Spleen (tissue), 11 donors: ENCODE results near the gene HAGH. TPM values are rescaled to one million over a fixed set of nuclear protein-coding genes. Genes with fewer than 3 reads are reported as not detected.

Experiments used
- DNase-seq: peaks from one replicate; pipeline ENCODE4 v3.0.0-alpha.2; 2020
- H3K27ac ChIP-seq, 8 donors: fragments of 200-600 bp; sonication (generic) in 7 of 8; 1 replicate in 4 of 8; 2 replicates in 4 of 8; pipeline versions ENCODE4 v1.5.0 to v1.8.0; 2016 to 2021; ENCODE audit warnings: inconsistent platforms in 4 of 8, mild to moderate bottlenecking in 4 of 8, moderate library complexity in 1 of 8
- H3K27me3 ChIP-seq, 7 donors: fragments of 200-600 bp; sonication (generic) in 6 of 7; replicated peaks in 1 of 7; 1 replicate in 4 of 7; 2 replicates in 3 of 7; pipeline versions ENCODE4 v1.5.0 to v1.8.0; 2016 to 2021; ENCODE audit warnings: inconsistent platforms in 3 of 7, mild to moderate bottlenecking in 1 of 7
- H3K36me3 ChIP-seq, 6 donors: fragments of 200-600 bp; sonication (generic) in 5 of 6; 1 replicate in 4 of 6; 2 replicates in 2 of 6; pipeline versions ENCODE4 v1.5.0 to v1.8.0; 2016 to 2021; ENCODE audit warnings: inconsistent platforms in 2 of 6
- H3K4me1 ChIP-seq, 6 donors: fragments of 200-600 bp; sonication (generic) in 5 of 6; 1 replicate in 3 of 6; 2 replicates in 3 of 6; pipeline versions ENCODE4 v1.5.0 to v1.8.0; 2016 to 2021; ENCODE audit warnings: inconsistent platforms in 3 of 6
- H3K4me3 ChIP-seq, 8 donors: fragments of 200-600 bp; sonication (generic) in 7 of 8; 1 replicate in 4 of 8; 2 replicates in 4 of 8; pipeline versions ENCODE4 v1.5.0 to v1.8.0; 2016 to 2021; ENCODE audit warnings: inconsistent platforms in 4 of 8, mild to moderate bottlenecking in 4 of 8, moderate library complexity in 2 of 8
- H3K9me3 ChIP-seq, 8 donors: fragments of 200-600 bp; sonication (generic) in 7 of 8; 1 replicate in 4 of 8; 2 replicates in 4 of 8; pipeline versions ENCODE4 v1.5.0 to v1.8.0; 2016 to 2021; ENCODE audit warnings: inconsistent platforms in 4 of 8
- CTCF ChIP-seq, 11 experiments: fragments of 200-600 bp in 7 of 11; fragments of 450-650 bp in 4 of 11; sonication (generic) in 4 of 11; IDR thresholded peaks in 8 of 11; conservative IDR thresholded peaks in 3 of 11; 1 replicate in 7 of 11; 2 replicates in 4 of 11; pipeline versions ENCODE4 v1.4.0 to v1.8.0; 2016 to 2021; ENCODE audit warnings: antibody characterized with exemption in 11 of 11, inconsistent platforms in 4 of 11, mild to moderate bottlenecking in 1 of 11
- POLR2A ChIP-seq, 3 donors: fragments of 450-650 bp; IDR thresholded peaks; one replicate each; pipeline ENCODE4 v1.5.1; 2017; ENCODE audit warnings: antibody characterized with exemption in 3 of 3, mild to moderate bottlenecking in 1 of 3
- POLR2AphosphoS5 ChIP-seq, 3 donors: sonication (generic); formaldehyde crosslinking; IDR thresholded peaks; one replicate each; pipeline ENCODE4 v1.5.1; 2017; ENCODE audit warnings: antibody characterized with exemption in 3 of 3
- WGBS, 5 donors: extraction: QIAGEN DNeasy Blood & Tissue Kit in 3 of 5; methylation state at CpG; one replicate each; pipeline versions ENCODE4 v1.1.5 to v1.1.7; 2013 to 2018; 5-methylcytosine and 5-hydroxymethylcytosine counted together
- intact Hi-C: fragments of 100-400 bp; cut with DNase I; formaldehyde crosslinking; loops from one replicate; pipeline ENCODE4 v1.15.0; 2023; ENCODE audit warnings: low total_unique reads
- polyA plus RNA-seq, 3 donors: library from polyadenylated mRNA; stranded (reverse); fragments of 200-250 nt; gene quantifications; one replicate each; pipeline ENCODE4 v1.2.1, GENCODE V29; 2013
- total RNA-seq, 7 donors: library from RNA; depleted of rRNA in 3 of 7; stranded (reverse); fragments of >200 nt in 3 of 7; fragmentation: NEBNext Ultra II Directional in 4 of 7; extraction: Animal tissue kit (Norgen Biotek cat#: 25700) in 4 of 7; gene quantifications; one replicate each; pipeline versions ENCODE4 v1.1.0 to v1.2.1, GENCODE V29; 2016 to 2021
- donor health status: healthy with polysubstance abuse.
- donor health status: DM: no; HTN: no; CAD: no; lungs with moderate emphysema.
- donor health status: DM: no; HTN: no; CAD: no.
- donor health status: Bipolar disorder and iron deficiency.
- donor health status: healthy.
- donor health status: DM: no; HTN: no; CAD: no.
- donor health status: DM: yes; HTN: yes; CAD: no.

The HAGH gene
- total and polyA plus RNA-seq, 10 donors = 33.6 to 76.6 (median 49.0) TPM

DNA sequence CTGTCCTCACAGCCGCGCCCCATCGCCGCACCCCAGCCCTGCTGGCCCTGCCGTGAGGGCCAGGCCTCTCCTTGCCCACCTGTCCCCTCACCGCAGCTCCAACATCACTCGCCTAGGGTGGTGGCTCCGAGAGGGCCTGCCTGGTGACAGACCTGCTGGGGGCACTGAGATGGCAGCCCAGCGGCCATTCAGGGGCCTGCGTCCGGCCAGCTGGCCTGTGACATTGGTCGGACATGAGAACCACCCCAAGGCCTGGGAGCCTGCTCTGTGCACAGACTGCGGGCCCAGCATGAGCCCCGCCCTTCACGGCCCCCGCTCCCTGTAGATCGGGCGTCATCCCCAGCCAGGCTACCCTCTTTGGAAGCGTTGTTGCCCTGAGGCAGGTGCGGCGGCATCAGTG, 67.1 kb downstream of the HAGH start:
- Histone ChIP-seq H3K4me1 (peaks cover 0 to 8% (median 0%) of the 10 kb centered on the region in 6 donors), H3K27me3 (no peaks in the 10 kb centered on the region), H3K27ac (no peak overlapping the region), H3K36me3 (peaks cover 0 to 98% (median 61%) of the 10 kb centered on the region in 6 donors), H3K9me3 (no peaks in the 10 kb centered on the region), H3K4me3 (no peak overlapping the region)
- peak; percentile 50 for DNase-seq
- WGBS, 5 donors = 94 to 97% (median 96%) methylated on average over 16 to 21 of the region's 21 CpGs
- intact Hi-C loops = no loop called here
- TF ChIP-seq POLR2A (IDR thresholded peaks at IDR 0.05) = no peak
- no peak for TF ChIP-seq POLR2AphosphoS5 (IDR thresholded peaks at IDR 0.05)
- TF ChIP-seq CTCF (IDR thresholded peaks at IDR 0.05 in 8 of 11, conservative IDR thresholded peaks at IDR 0.05 in 3 of 11) = no peak

- peaks cover 0 to 98% (median 61%) of the 10 kb centered on the region in 6 donors for H3K36me3 ChIP-seq
- no peak overlapping the region for H3K4me3 ChIP-seq
- H3K9me3 ChIP-seq = no peaks in the 10 kb centered on the region
- peaks cover 0 to 8% (median 0%) of the 10 kb centered on the region in 6 donors for H3K4me1 ChIP-seq
- TF ChIP-seq CTCF (IDR thresholded peaks at IDR 0.05 in 8 of 11, conservative IDR thresholded peaks at IDR 0.05 in 3 of 11) = no peak
- TF ChIP-seq POLR2A (IDR thresholded peaks at IDR 0.05) = no peak
- no peak for TF ChIP-seq POLR2AphosphoS5 (IDR thresholded peaks at IDR 0.05)
- H3K27me3 ChIP-seq = no peaks in the 10 kb centered on the region
- no peak overlapping the region for H3K27ac ChIP-seq
- WGBS, 5 donors = 92 to 95% (median 94%) methylated on average over 18 of the region's 18 CpGs
- intact Hi-C loops = no loop called here
- peak; percentile 59 for DNase-seq
Measured at GRCh38 chr16:1758923-1759322, 67.7 kb downstream of the HAGH start.

GRCh38 chr16:1757714-1758461, 68.7 kb downstream of the HAGH start:
- DNase-seq = peak; percentile 59
- Histone ChIP-seq H3K27me3 (no peaks in the 10 kb centered on the region), H3K4me1 (peaks cover 0 to 8% (median 0%) of the 10 kb centered on the region in 6 donors), H3K36me3 (peaks cover 0 to 98% (median 57%) of the 10 kb centered on the region in 6 donors), H3K4me3 (no peak overlapping the region), H3K9me3 (no peaks in the 10 kb centered on the region), H3K27ac (no peak overlapping the region)
- 95 to 97% (median 96%) methylated on average over 31 to 37 of the region's 37 CpGs for WGBS, 5 donors
- TF ChIP-seq POLR2AphosphoS5 (IDR thresholded peaks at IDR 0.05) (peak in 1 of 3 donors; percentile 13), POLR2A (IDR thresholded peaks at IDR 0.05) (no peak)
- intact Hi-C loops = no loop called here

Other genes with a start within 250 kb of the HAGH start
- gene IFT140, start 214.8 kb downstream of the HAGH start, total RNA-seq = 10 to 100 TPM in 5 of 7 donors, 1 to 10 TPM in 2; 7.8 to 14.5 (median 12.3) TPM
- gene IFT140, start 214.8 kb downstream of the HAGH start, polyA plus RNA-seq = 1 to 10 TPM; 4.2 to 6.5 (median 4.3) TPM
- gene CRAMP1, start 214.5 kb downstream of the HAGH start, total RNA-seq = 10 to 100 TPM; 15.5 to 32.4 (median 21.6) TPM
- 10 to 100 TPM in 1 of 3 donors, 1 to 10 TPM in 2; 3.0 to 10.2 (median 3.2) TPM for gene CRAMP1, start 214.5 kb downstream of the HAGH start, polyA plus RNA-seq
- 10 to 100 TPM; 15.6 to 30.5 (median 22.7) TPM for gene JPT2, start 148.5 kb downstream of the HAGH start, total RNA-seq
- 10 to 100 TPM in 2 of 3 donors, 1 to 10 TPM in 1; 8.2 to 15.0 (median 12.9) TPM for gene JPT2, start 148.5 kb downstream of the HAGH start, polyA plus RNA-seq
- gene MAPK8IP3, start 120.6 kb downstream of the HAGH start, total RNA-seq = 100 to 1,000 TPM in 6 of 7 donors, 10 to 100 TPM in 1; 97.0 to 134 (median 126) TPM
- gene MAPK8IP3, start 120.6 kb downstream of the HAGH start, polyA plus RNA-seq = 100 to 1,000 TPM in 1 of 3 donors, 10 to 100 TPM in 2; 27.2 to 116 (median 57.8) TPM
- 10 to 100 TPM; 51.0 to 82.9 (median 68.4) TPM for gene NME3, start 55.3 kb downstream of the HAGH start, total RNA-seq
- gene NME3, start 55.3 kb downstream of the HAGH start, polyA plus RNA-seq = 100 to 1,000 TPM; 152 to 283 (median 256) TPM
- gene EME2, start 54.0 kb downstream of the HAGH start, total RNA-seq = 10 to 100 TPM; 17.8 to 41.3 (median 28.8) TPM
- gene EME2, start 54.0 kb downstream of the HAGH start, polyA plus RNA-seq = 10 to 100 TPM in 2 of 3 donors, 1 to 10 TPM in 1; 5.1 to 22.4 (median 13.8) TPM
- 10 to 100 TPM; 49.9 to 66.8 (median 62.3) TPM for gene MRPS34, start 53.7 kb downstream of the HAGH start, total RNA-seq
- gene MRPS34, start 53.7 kb downstream of the HAGH start, polyA plus RNA-seq = 100 to 1,000 TPM; 133 to 157 (median 134) TPM
- 100 to 1,000 TPM in 2 of 7 donors, 10 to 100 TPM in 5; 41.4 to 114 (median 65.3) TPM for gene SPSB3, start 44.3 kb downstream of the HAGH start, total RNA-seq
- gene SPSB3, start 44.3 kb downstream of the HAGH start, polyA plus RNA-seq = 100 to 1,000 TPM; 111 to 266 (median 204) TPM
- gene NUBP2, start 43.9 kb downstream of the HAGH start, total RNA-seq = 100 to 1,000 TPM in 1 of 7 donors, 10 to 100 TPM in 6; 37.5 to 103 (median 44.6) TPM
- 10 to 100 TPM; 61.9 to 84.3 (median 79.3) TPM for gene NUBP2, start 43.9 kb downstream of the HAGH start, polyA plus RNA-seq
- gene IGFALS, start 33.1 kb downstream of the HAGH start, total RNA-seq = under 1 TPM in 5 of 7 donors, not detected in 2; 0.21 to 0.63 (median 0.39) TPM
- under 1 TPM; 0.14 to 0.19 (median 0.17) TPM for gene IGFALS, start 33.1 kb downstream of the HAGH start, polyA plus RNA-seq
- 10 to 100 TPM in 6 of 7 donors, 1 to 10 TPM in 1; 9.5 to 34.9 (median 17.7) TPM for gene FAHD1, start 381 bp upstream of the HAGH start, total RNA-seq
- gene FAHD1, start 381 bp upstream of the HAGH start, polyA plus RNA-seq = 10 to 100 TPM; 13.8 to 23.1 (median 15.4) TPM
- gene MEIOB, start 45.3 kb upstream of the HAGH start, total RNA-seq = not detected
- gene MEIOB, start 45.3 kb upstream of the HAGH start, polyA plus RNA-seq = not detected
- under 1 TPM in 1 of 7 donors, not detected in 6; 0.20 TPM for gene HS3ST6, start 91.6 kb upstream of the HAGH start, total RNA-seq
- gene HS3ST6, start 91.6 kb upstream of the HAGH start, polyA plus RNA-seq = under 1 TPM in 1 of 3 donors, not detected in 2; 0.06 TPM
- 100 to 1,000 TPM in 2 of 7 donors, 10 to 100 TPM in 5; 32.9 to 114 (median 60.4) TPM for gene MSRB1, start 116.4 kb upstream of the HAGH start, total RNA-seq
- 10 to 100 TPM; 31.1 to 62.0 (median 31.3) TPM for gene MSRB1, start 116.4 kb upstream of the HAGH start, polyA plus RNA-seq
- not detected for gene RPL3L, start 127.9 kb upstream of the HAGH start, total RNA-seq
- gene RPL3L, start 127.9 kb upstream of the HAGH start, polyA plus RNA-seq = under 1 TPM in 1 of 3 donors, not detected in 2; 0.03 TPM
- gene NDUFB10, start 132.7 kb upstream of the HAGH start, total RNA-seq = 100 to 1,000 TPM in 3 of 7 donors, 10 to 100 TPM in 4; 69.3 to 225 (median 87.4) TPM
- 100 to 1,000 TPM; 155 to 162 (median 159) TPM for gene NDUFB10, start 132.7 kb upstream of the HAGH start, polyA plus RNA-seq
- gene RPS2, start 138.0 kb upstream of the HAGH start, total RNA-seq = 1,000 to 10,000 TPM; 1,930 to 2,450 (median 2,233) TPM
- 1,000 to 10,000 TPM; 3,942 to 6,006 (median 5,765) TPM for gene RPS2, start 138.0 kb upstream of the HAGH start, polyA plus RNA-seq
- gene RNF151, start 140.0 kb upstream of the HAGH start, total RNA-seq = not detected
- under 1 TPM; 0.16 to 0.26 (median 0.17) TPM for gene RNF151, start 140.0 kb upstream of the HAGH start, polyA plus RNA-seq
- 10 to 100 TPM; 20.6 to 33.0 (median 27.0) TPM for gene TBL3, start 145.2 kb upstream of the HAGH start, total RNA-seq
- gene TBL3, start 145.2 kb upstream of the HAGH start, polyA plus RNA-seq = 10 to 100 TPM; 40.6 to 54.2 (median 46.8) TPM
- 1 to 10 TPM in 1 of 7 donors, under 1 TPM in 2, not detected in 4; 0.30 to 1.4 (median 0.49) TPM for gene NOXO1, start 154.6 kb upstream of the HAGH start, total RNA-seq
- 1 to 10 TPM in 1 of 3 donors, under 1 TPM in 2; 0.68 to 1.3 (median 0.96) TPM for gene NOXO1, start 154.6 kb upstream of the HAGH start, polyA plus RNA-seq
- 10 to 100 TPM in 6 of 7 donors, 1 to 10 TPM in 1; 9.6 to 23.3 (median 20.5) TPM for gene GFER, start 157.4 kb upstream of the HAGH start, total RNA-seq
- gene GFER, start 157.4 kb upstream of the HAGH start, polyA plus RNA-seq = 10 to 100 TPM; 28.5 to 36.0 (median 34.9) TPM
- 10 to 100 TPM in 1 of 7 donors, 1 to 10 TPM in 5, under 1 TPM in 1; 0.85 to 11.4 (median 2.6) TPM for gene SYNGR3, start 163.1 kb upstream of the HAGH start, total RNA-seq
- 1 to 10 TPM; 1.8 to 3.0 (median 3.0) TPM for gene SYNGR3, start 163.1 kb upstream of the HAGH start, polyA plus RNA-seq
- gene ZNF598, start 183.0 kb upstream of the HAGH start, total RNA-seq = 10 to 100 TPM; 34.6 to 56.2 (median 47.2) TPM
- gene ZNF598, start 183.0 kb upstream of the HAGH start, polyA plus RNA-seq = 10 to 100 TPM; 21.8 to 45.5 (median 29.0) TPM
- gene NPW, start 193.0 kb upstream of the HAGH start, total RNA-seq = 1 to 10 TPM in 1 of 7 donors, under 1 TPM in 3, not detected in 3; 0.51 to 1.9 (median 0.89) TPM
- 1 to 10 TPM in 2 of 3 donors, under 1 TPM in 1; 0.30 to 2.5 (median 2.3) TPM for gene NPW, start 193.0 kb upstream of the HAGH start, polyA plus RNA-seq
- gene NHERF2, start 200.1 kb upstream of the HAGH start, total RNA-seq = 100 to 1,000 TPM in 4 of 7 donors, 10 to 100 TPM in 3; 62.4 to 179 (median 126) TPM
- 100 to 1,000 TPM in 1 of 3 donors, 10 to 100 TPM in 2; 64.6 to 218 (median 71.2) TPM for gene NHERF2, start 200.1 kb upstream of the HAGH start, polyA plus RNA-seq
- 10 to 100 TPM in 6 of 7 donors, 1 to 10 TPM in 1; 9.6 to 29.6 (median 20.0) TPM for gene NTHL1, start 221.0 kb upstream of the HAGH start, total RNA-seq
- gene NTHL1, start 221.0 kb upstream of the HAGH start, polyA plus RNA-seq = 10 to 100 TPM; 31.3 to 52.1 (median 37.0) TPM
- gene TSC2, start 221.2 kb upstream of the HAGH start, total RNA-seq = 100 to 1,000 TPM in 4 of 7 donors, 10 to 100 TPM in 3; 63.8 to 185 (median 103) TPM
- 10 to 100 TPM; 20.7 to 82.0 (median 53.3) TPM for gene TSC2, start 221.2 kb upstream of the HAGH start, polyA plus RNA-seq